GM12878 (cell line): Measurements from ENCODE around the gene TRIM71. TPM values are rescaled to one million over a fixed set of nuclear protein-coding genes. Genes with fewer than 3 reads are reported as not detected.

Source experiments
- ATAC-seq: fragments of 200-7000 bp; cut with Tn5 transposase; 3 replicates; pipeline ENCODE4 v1.9.1; 2020; ENCODE audit warnings: mild to moderate bottlenecking, moderate library complexity
- BruUV-seq: library from RNA; stranded (reverse); fragments of 400-500 nt; replicated peaks from 2 replicates; lab custom pipeline; 2021; lab: Mats Ljungman, UMichigan
- CTCF ChIA-PET: fragments of 300-600 bp; sonication (Branson Sonifier 250); formaldehyde crosslinking; extraction: SDS; loops from one replicate; lab custom pipeline; 2021; ENCODE audit warnings: inconsistent platforms; lab: Yijun Ruan, JAX
- POLR2A ChIA-PET: fragments of 350-600 bp; formaldehyde crosslinking; extraction: SDS; loops from one replicate; lab custom pipeline; 2021; ENCODE audit warnings: inconsistent platforms; lab: Charles Lee
- RAD21 ChIA-PET: fragments of 300-600 bp; sonication (Branson Sonifier 250); formaldehyde crosslinking; loops from one replicate; lab custom pipeline; 2023; ENCODE audit warnings: antibody characterized with exemption; ENCODE audit not compliant: unreplicated experiment; lab: Charles Lee
- SMC1A ChIA-PET: fragments of 300-600 bp; sonication (Branson Sonifier 250); formaldehyde crosslinking; loops from one replicate; lab custom pipeline; 2023; ENCODE audit not compliant: unreplicated experiment, uncharacterized antibody; lab: Charles Lee
- DNase-seq: peaks from one replicate; pipeline ENCODE4 v3.0.0-alpha.2; 2011; ENCODE audit warnings: low read depth, low spot score
- FAIRE-seq: peaks from 3 replicates; lab custom pipeline; 2011; peaks lifted over from hg19 to GRCh38; lab: Jason Lieb, UNC
- H2AFZ ChIP-seq: 2 replicates; pipeline ENCODE4 v1.6.0; 2011; ENCODE audit warnings: low read depth, low read length, control low read depth; ENCODE audit not compliant: control insufficient read depth
- H3K27ac ChIP-seq: 2 replicates; pipeline ENCODE4 v1.5.1; 2011; ENCODE audit warnings: control low read depth; ENCODE audit not compliant: control insufficient read depth, insufficient read depth
- H3K27me3 ChIP-seq, 2 experiments: replicated peaks in 1 of 2; 2 replicates each; pipeline versions ENCODE4 v1.6.0 to v1.6.1; 2011; ENCODE audit warnings: low read length in 1 of 2; ENCODE audit not compliant: control insufficient read depth in 2 of 2, insufficient read depth in 2 of 2
- H3K36me3 ChIP-seq, 2 experiments: 2 replicates each; pipeline ENCODE4 v1.5.1; 2011; ENCODE audit warnings: low read length in 1 of 2; ENCODE audit not compliant: control insufficient read depth in 2 of 2, insufficient read depth in 2 of 2
- H3K4me1 ChIP-seq: 2 replicates; pipeline ENCODE4 v1.6.1; 2011; ENCODE audit warnings: mild to moderate bottlenecking, low read length, moderate library complexity, mixed read lengths; ENCODE audit not compliant: control insufficient read depth, insufficient read depth
- H3K4me2 ChIP-seq: 2 replicates; pipeline ENCODE4 v1.6.0; 2011; ENCODE audit warnings: control low read depth; ENCODE audit not compliant: control insufficient read depth, insufficient read depth
- H3K4me3 ChIP-seq: fragments of 200-600 bp; sonication (generic); 2 replicates; pipeline ENCODE4 v1.5.1; 2016
- H3K79me2 ChIP-seq: 2 replicates; pipeline ENCODE4 v1.6.0; 2011; ENCODE audit warnings: low read length; ENCODE audit not compliant: control insufficient read depth, insufficient read depth
- H3K9ac ChIP-seq: 2 replicates; pipeline ENCODE4 v1.8.0; 2011; ENCODE audit warnings: low read length, control low read depth, mixed read lengths; ENCODE audit not compliant: control insufficient read depth, insufficient read depth
- H3K9me3 ChIP-seq: replicated peaks from 3 replicates; pipeline ENCODE4 v1.5.1; 2011; ENCODE audit warnings: mild to moderate bottlenecking, low read length; ENCODE audit not compliant: control insufficient read depth, insufficient read depth
- H4K20me1 ChIP-seq: 2 replicates; pipeline ENCODE4 v1.6.0; 2011; ENCODE audit not compliant: control insufficient read depth, insufficient read depth
- BCL11A ChIP-seq: IDR thresholded peaks from 2 replicates; pipeline ENCODE4 v1.6.1; 2011; ENCODE audit warnings: low read depth, low read length
- FOS ChIP-seq: IDR thresholded peaks from 3 replicates; pipeline ENCODE4 v1.6.1; 2011; ENCODE audit warnings: borderline replicate concordance; ENCODE audit not compliant: insufficient read length; ENCODE audit errors: extremely low read depth
- IRF3 ChIP-seq: fragments of 450-650 bp; IDR thresholded peaks from 2 replicates; pipeline ENCODE4 v1.6.1; 2014; ENCODE audit warnings: mild to moderate bottlenecking
- NR2F1 ChIP-seq: fragments of 450-650 bp; conservative IDR thresholded peaks from 2 replicates; pipeline ENCODE4 v1.6.1; 2017; ENCODE audit warnings: mild to moderate bottlenecking
- TAF1 ChIP-seq: IDR thresholded peaks from 2 replicates; pipeline ENCODE4 v1.6.1; 2011; ENCODE audit warnings: mild to moderate bottlenecking, low read depth, low read length, borderline replicate concordance
- WGBS: methylation state at CpG from one replicate; pipeline ENCODE4 v1.1.6; 2016; ENCODE audit warnings: low lambda C conversion rate; ENCODE audit not compliant: insufficient replicate concordance, insufficient coverage; ENCODE audit errors: missing lambda C conversion rate; 5-methylcytosine and 5-hydroxymethylcytosine counted together
- in situ Hi-C: fragments of 300-500 bp; cut with MboI; formaldehyde crosslinking; loops from 9 replicates; pipeline ENCODE4 v1.14.3; 2018; ENCODE audit warnings: mixed read lengths
- intact Hi-C: fragments of 100-400 bp; cut with micrococcal nuclease; formaldehyde crosslinking; loops from one replicate; pipeline ENCODE4 v1.14.2; 2022; ENCODE audit not compliant: unreplicated experiment
- polyA plus RNA-seq, 11 experiments: library from polyadenylated mRNA; depleted of rRNA in 4 of 11; unstranded in 6 of 11; stranded (reverse) in 5 of 11; fragments of >200 nt; fragmentation: Nextera tagmentation in 4 of 11; fragmentation: Illumina TruSeq in 1 of 11; extraction: Ambion mirVana in 4 of 11; extraction: Trizol in 1 of 11; gene quantifications; 1 replicate in 1 of 11; 2 replicates in 10 of 11; pipeline versions ENCODE4 v1.2.1 to v1.2.3, GENCODE V29; 2011 to 2016; ENCODE audit warnings: inconsistent platforms in 2 of 11, missing spikeins in 2 of 11, low read depth in 1 of 11
- total RNA-seq, 4 experiments: library from RNA; depleted of rRNA in 3 of 4; stranded (reverse); fragments of >200 nt in 3 of 4; fragmentation: Illumina TruSeq in 1 of 4; extraction: Trizol in 1 of 4; gene quantifications; 2 replicates each; pipeline versions ENCODE4 v1.2.1 to v1.2.3, GENCODE V29; 2013 to 2021
- TF ChIP-seq, protein P1 (sequence below): fragments of 450-650 bp; formaldehyde crosslinking; IDR thresholded peaks from 2 replicates; pipeline ENCODE4 v1.4.0; 2022; ENCODE audit warnings: mild to moderate bottlenecking, moderate library complexity
- TF ChIP-seq, protein P2 (sequence below): IDR thresholded peaks from 2 replicates; pipeline ENCODE4 v1.6.1; 2011; ENCODE audit warnings: borderline replicate concordance, low read depth, mild to moderate bottlenecking, moderate library complexity, mixed read lengths, low read length; ENCODE audit not compliant: insufficient read depth; ENCODE audit errors: extremely low read length

TRIM71 gene
- total and polyA plus RNA-seq, 10 of the 15 experiments (the other 5 are each of a cell fraction or from before 2014, with no cell fraction given): 0.02 to 1.8 (median 0.16) TPM

- intact Hi-C loops (no loop called here), in situ Hi-C loops (no loop called here)
- DNase-seq (no peak), FAIRE-seq (no peak), ATAC-seq (no peak)
- ChIA-PET CTCF (no interaction called here), POLR2A (no interaction called here), RAD21 (no interaction called here), SMC1A (no interaction called here)
- H3K27me3 ChIP-seq: no peaks in the 10 kb centered on the region
- WGBS: 26% methylated on average over 4 of the region's 4 CpGs
- no TSS peak for BruUV-seq
- H4K20me1 ChIP-seq: no peaks in the 10 kb centered on the region
- H3K4me3 ChIP-seq: no peak overlapping the region
- H3K9ac ChIP-seq: no peak overlapping the region
- H3K4me2 ChIP-seq: no peak overlapping the region
- no peaks in the 10 kb centered on the region for H3K36me3 ChIP-seq
- peaks cover 9% of the 10 kb centered on the region; the same call in 1 of the 2 replicates for H3K4me1 ChIP-seq
- no peak overlapping the region for H2AFZ ChIP-seq
- TF ChIP-seq IRF3 (no peak), TAF1 (no peak)
- no peaks in the 10 kb centered on the region for H3K79me2 ChIP-seq
- no peak overlapping the region for H3K27ac ChIP-seq
- 0 out of 3 replicates have a peak, but pooled peaks cover 2% of the 10 kb centered on the region for H3K9me3 ChIP-seq
Observed at GRCh38 chr3:32839714-32840085, 21.9 kb downstream of the TRIM71 start.

GRCh38 chr3:32840086-32840841 is 22.5 kb downstream of the TRIM71 start:
- WGBS: 59% methylated on average over 5 of the region's 5 CpGs
- TF ChIP-seq, protein P1, sequence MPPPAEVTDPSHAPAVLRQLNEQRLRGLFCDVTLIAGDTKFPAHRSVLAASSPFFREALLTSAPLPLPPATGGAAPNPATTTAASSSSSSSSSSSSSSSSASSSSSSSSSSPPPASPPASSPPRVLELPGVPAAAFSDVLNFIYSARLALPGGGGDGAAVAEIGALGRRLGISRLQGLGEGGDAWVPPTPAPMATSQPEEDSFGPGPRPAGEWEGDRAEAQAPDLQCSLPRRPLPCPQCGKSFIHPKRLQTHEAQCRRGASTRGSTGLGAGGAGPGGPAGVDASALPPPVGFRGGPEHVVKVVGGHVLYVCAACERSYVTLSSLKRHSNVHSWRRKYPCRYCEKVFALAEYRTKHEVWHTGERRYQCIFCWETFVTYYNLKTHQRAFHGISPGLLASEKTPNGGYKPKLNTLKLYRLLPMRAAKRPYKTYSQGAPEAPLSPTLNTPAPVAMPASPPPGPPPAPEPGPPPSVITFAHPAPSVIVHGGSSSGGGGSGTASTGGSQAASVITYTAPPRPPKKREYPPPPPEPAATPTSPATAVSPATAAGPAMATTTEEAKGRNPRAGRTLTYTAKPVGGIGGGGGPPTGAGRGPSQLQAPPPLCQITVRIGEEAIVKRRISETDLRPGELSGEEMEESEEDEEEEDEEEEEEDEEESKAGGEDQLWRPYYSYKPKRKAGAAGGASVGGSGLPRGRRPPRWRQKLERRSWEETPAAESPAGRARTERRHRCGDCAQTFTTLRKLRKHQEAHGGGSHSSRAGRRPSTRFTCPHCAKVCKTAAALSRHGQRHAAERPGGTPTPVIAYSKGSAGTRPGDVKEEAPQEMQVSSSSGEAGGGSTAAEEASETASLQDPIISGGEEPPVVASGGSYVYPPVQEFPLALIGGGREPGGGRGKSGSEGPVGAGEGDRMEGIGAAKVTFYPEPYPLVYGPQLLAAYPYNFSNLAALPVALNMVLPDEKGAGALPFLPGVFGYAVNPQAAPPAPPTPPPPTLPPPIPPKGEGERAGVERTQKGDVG (CRISPR knock-in tag): no peak
- TF ChIP-seq, protein P2, sequence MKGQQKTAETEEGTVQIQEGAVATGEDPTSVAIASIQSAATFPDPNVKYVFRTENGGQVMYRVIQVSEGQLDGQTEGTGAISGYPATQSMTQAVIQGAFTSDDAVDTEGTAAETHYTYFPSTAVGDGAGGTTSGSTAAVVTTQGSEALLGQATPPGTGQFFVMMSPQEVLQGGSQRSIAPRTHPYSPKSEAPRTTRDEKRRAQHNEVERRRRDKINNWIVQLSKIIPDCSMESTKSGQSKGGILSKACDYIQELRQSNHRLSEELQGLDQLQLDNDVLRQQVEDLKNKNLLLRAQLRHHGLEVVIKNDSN: no peak
- no peak for TF ChIP-seq FOS
- no peak for TF ChIP-seq BCL11A
- no peak for TF ChIP-seq NR2F1

More at GRCh38 chr3:32840086-32840841, 22.5 kb downstream of the TRIM71 start:
- SMC1A ChIA-PET: no interaction called here
- H3K27ac ChIP-seq: no peak overlapping the region
- ATAC-seq: no peak
- no peak overlapping the region for H3K4me2 ChIP-seq
- DNase-seq: no peak
- peaks cover 9% of the 10 kb centered on the region; the same call in 1 of the 2 replicates for H3K4me1 ChIP-seq
- RAD21 ChIA-PET: no interaction called here
- intact Hi-C loops: no loop called here
- in situ Hi-C loops: no loop called here
- POLR2A ChIA-PET: no interaction called here
- H2AFZ ChIP-seq: no peak overlapping the region
- H3K27me3 ChIP-seq: no peaks in the 10 kb centered on the region
- H3K36me3 ChIP-seq: no peaks in the 10 kb centered on the region
- no peaks in the 10 kb centered on the region for H4K20me1 ChIP-seq
- CTCF ChIA-PET: no interaction called here
- H3K79me2 ChIP-seq: no peaks in the 10 kb centered on the region
- H3K9ac ChIP-seq: no peak overlapping the region
- no peak for FAIRE-seq
- H3K9me3 ChIP-seq: 0 out of 3 replicates have a peak, but pooled peaks cover 2% of the 10 kb centered on the region
- no peak overlapping the region for H3K4me3 ChIP-seq
- BruUV-seq: no TSS peak
